ENCODE measurements around the gene ARG2.

DNA sequence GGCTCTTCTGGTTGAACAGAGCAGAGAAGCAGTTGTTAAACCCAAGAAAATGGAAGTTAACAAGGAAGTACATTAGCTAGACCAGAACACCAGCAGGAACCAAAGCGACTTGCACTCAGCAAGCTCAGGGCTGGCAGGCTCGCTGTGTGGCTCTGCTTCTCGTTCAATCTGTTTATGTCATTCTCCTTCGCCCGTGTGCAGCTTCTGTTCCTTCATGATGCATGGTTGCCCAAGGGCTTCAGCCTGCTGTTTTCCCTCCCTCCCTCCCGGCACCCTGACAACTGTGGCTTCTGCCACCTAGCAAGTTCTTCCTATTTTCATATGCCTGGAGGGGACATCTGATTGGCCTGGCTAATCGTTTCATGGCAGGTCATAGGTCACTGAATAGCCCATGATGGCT lies 44.9 kb upstream of the ARG2 start:
- TF ChIP-seq POLR2A (IDR thresholded peaks at IDR 0.05), result no peak
- TF ChIP-seq, protein P1, sequence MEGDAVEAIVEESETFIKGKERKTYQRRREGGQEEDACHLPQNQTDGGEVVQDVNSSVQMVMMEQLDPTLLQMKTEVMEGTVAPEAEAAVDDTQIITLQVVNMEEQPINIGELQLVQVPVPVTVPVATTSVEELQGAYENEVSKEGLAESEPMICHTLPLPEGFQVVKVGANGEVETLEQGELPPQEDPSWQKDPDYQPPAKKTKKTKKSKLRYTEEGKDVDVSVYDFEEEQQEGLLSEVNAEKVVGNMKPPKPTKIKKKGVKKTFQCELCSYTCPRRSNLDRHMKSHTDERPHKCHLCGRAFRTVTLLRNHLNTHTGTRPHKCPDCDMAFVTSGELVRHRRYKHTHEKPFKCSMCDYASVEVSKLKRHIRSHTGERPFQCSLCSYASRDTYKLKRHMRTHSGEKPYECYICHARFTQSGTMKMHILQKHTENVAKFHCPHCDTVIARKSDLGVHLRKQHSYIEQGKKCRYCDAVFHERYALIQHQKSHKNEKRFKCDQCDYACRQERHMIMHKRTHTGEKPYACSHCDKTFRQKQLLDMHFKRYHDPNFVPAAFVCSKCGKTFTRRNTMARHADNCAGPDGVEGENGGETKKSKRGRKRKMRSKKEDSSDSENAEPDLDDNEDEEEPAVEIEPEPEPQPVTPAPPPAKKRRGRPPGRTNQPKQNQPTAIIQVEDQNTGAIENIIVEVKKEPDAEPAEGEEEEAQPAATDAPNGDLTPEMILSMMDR (IDR thresholded peaks at IDR 0.05), result no peak

All from Peyer's patch (tissue), 4 donors.